ENCODE data around the gene SLC29A4.
"Not testable (repeated sequence)": the region's sequence is repeated elsewhere in the genome, so short reads cannot be mapped to it uniquely, and the experiment has no call there.

The SLC29A4 gene

GRCh38 chr7:5282543-5283316, at the start of gene SLC29A4:
TSS of gene SLC29A4 (plus strand) at chr7:5282943. CDS start at chr7:5287817, 4,874 bp downstream.
- DNase-seq (ENCODE audit: low read depth in 2 of 2) = no peak

DNA sequence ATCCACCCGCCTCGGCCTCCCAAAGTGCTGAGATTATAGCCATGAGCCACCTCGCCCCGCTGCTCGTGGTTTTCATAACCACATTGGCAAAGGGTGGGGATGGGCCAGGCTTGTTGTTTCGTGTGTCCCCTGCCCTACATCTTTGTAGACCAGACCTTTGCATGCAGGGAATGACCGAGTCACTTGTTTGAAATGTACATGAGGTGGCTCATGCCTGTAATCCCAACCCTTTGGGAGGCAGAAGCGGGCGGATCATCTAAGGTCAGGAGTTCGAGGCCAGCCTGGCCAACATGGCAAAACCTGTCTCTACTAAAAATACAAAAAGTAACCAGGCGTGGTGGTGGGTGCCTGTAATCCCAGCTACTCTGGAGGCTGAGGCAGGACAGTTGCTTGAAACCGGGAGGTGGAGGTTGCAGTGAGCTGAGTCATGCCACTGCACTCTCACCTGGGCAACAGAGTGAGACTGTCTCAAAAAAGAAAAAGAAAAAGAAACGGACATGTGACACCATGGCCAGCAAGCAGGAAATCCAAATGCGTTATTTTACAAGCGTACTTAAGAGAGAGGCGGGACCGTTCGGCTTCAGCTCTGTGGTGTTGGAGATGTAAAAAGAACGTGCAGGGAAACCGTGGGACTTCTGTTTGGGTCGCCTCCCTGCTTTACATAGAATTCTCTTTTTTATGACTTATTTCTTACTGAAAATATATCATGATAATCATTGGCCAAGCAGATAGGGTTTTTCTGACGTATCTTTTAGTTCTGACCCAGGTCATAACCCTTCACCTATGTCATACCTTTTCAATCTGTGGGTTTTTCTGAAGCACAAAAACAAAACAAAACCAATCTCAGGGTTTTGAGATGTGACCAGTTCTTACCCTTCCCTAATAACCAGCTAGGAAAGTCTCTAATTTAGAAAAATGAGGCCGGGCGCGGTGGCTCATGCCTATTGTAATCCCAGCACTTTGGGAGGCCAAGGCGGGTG, 47.6 kb upstream of the SLC29A4 start:
- no peak for DNase-seq (ENCODE audit: low read depth in 2 of 2)

- no peak for DNase-seq (ENCODE audit: low read depth in 2 of 2)
Observed at GRCh38 chr7:5237286-5237685, 45.5 kb upstream of the SLC29A4 start.

- no peak for DNase-seq (ENCODE audit: low read depth in 2 of 2)
Observed at GRCh38 chr7:5238500-5238899, 44.2 kb upstream of the SLC29A4 start.

DNA sequence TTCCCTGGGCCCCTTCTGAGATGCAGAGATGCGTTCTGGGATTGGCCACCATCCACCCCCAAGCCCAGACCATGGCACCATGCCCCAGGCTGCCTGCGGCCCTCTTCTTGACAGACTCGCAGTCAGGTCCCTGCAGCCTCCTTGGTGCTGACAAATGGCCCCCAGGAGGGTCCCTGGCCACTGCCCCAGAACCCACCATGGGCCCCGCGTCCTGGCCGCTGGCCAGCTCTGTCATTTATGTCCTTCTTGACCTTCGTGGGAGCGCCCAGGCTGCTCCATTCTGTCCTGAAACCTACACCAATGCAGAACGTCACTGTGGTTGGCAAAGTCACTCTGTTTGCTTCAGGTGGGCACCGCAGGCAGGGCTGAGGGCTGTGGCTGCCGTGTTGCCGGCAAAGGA, 39.5 kb upstream of the SLC29A4 start:
- no peak for DNase-seq (ENCODE audit: low read depth in 2 of 2)

DNA sequence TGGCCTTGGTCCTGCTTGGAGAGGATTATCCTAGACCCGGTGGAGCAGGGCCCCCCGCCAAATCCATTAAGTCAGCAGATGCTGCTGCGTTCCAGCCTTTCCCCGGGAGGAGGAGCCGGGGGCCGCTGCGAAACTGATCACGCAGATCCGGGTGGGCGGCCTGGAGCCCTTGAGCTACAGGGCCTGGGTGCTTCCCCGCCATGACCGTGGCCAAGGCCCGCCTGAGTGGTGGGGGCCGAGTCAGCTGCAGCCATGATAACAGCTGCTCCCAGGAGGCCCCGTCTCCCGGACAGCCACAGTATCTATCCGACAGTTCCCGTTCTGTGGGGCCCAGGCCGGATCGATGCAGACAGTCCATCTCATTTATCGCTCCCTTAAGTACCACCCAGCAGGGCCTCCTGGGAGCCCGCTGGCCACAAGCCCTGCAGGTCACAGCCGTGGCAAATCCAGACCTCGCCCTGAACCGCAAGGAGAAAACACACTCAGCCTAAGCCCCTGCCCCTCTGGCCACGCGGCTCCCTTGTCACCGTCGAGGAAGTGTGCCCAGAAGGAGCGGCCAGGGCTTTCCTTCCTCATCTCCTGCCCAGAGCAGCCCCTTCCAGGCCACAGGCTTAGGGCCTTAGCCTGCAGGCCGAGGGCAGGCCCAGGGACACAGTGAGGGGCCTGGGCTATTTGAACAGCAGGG, 34.4 kb upstream of the SLC29A4 start:
- DNase-seq (ENCODE audit: low read depth in 2 of 2) = peak; percentile 15

- DNase-seq (ENCODE audit: low read depth in 2 of 2) = not testable (repeated sequence)
Observed at GRCh38 chr7:5250787-5251186, 32.0 kb upstream of the SLC29A4 start.

DNA sequence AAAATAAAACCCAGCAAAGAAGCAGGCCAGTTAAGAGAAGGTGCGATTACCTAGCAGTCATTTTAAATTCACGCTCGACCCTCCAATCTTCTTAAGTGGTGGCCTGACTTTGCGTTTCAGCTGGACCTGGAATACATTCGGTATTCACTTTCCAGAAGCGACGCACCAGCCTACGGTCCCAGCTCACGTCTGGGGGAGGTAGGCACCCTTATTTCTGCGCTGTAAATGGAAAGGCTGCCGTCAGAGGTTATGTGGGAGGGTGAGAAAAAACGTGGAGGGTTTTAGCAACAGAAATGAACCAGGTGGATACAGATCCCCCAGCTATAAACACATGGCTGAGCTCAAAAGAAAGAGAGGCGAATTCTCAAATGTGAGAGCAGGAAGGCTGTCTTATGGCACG, 29.2 kb upstream of the SLC29A4 start:
- not testable (repeated sequence) for DNase-seq (ENCODE audit: low read depth in 2 of 2)

GRCh38 chr7:5254371-5254770, 28.4 kb upstream of the SLC29A4 start:
- not testable (repeated sequence) for DNase-seq (ENCODE audit: low read depth in 2 of 2)

DNA sequence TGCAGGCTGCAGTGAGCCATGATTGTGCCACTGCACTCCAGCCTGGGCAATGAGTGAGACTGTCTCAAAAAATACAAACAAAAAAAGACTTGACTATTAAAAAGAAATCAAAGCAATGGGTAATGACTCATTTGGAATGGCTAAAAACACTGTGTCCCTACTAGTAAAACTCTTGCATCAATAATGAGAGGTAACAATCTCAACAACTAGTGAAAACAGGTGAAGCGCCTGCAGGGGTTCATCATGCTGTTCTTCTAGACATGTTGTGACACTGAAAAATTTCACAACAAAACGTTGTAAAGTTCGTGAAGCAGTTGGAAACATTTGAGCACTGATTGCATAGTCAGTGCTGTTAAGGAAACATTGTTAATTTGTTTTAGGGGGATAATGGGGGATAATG, 26.9 kb upstream of the SLC29A4 start:
- no peak for DNase-seq (ENCODE audit: low read depth in 2 of 2)

- not testable (repeated sequence) for DNase-seq (ENCODE audit: low read depth in 2 of 2)
Observed at GRCh38 chr7:5260530-5261068, 22.1 kb upstream of the SLC29A4 start.

DNA sequence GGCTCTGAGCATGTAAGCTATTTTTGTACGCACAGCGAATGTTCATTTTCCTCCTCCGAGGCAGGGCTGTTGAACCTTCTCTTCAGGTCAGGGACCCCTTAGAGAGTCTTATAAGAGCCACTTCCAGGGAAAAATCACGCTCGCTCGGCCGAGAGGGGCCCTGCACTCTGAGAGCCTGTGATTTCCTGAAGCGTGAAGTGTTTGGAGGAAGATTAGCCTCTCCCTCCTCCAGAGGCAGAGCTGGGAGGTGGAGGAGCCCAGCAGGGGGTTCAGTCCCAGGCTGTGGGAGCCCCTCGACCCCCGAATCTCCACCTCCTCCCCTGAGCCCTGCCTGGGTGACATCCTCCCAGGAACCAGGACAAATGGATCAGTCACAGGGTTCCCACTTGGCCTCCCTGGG, 19.7 kb upstream of the SLC29A4 start:
- DNase-seq (ENCODE audit: low read depth in 2 of 2) = not testable (repeated sequence)

- DNase-seq (ENCODE audit: low read depth in 2 of 2) = no peak
Observed at GRCh38 chr7:5265320-5266190, 17.2 kb upstream of the SLC29A4 start.

GRCh38 chr7:5266191-5267028, 16.3 kb upstream of the SLC29A4 start:
- no peak for DNase-seq (ENCODE audit: low read depth in 2 of 2)

DNA sequence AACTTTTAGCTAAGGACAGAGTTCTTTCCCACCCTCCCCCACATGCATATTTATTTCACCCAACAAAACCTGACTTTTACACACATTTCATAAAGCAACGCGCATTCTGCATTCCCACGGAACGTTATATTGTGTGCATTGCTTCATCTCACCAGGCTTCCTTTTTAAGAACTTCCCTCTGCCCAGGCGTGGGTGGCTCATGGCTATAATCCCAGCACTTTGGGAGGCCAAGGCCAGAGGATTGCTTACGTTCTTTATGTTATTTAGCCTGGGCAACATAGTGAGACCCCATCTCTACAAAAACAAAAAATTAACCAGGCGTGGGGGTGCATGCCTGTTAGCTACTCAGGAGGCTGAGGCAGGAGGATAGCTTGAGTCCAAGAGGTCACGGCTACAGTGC, 14.9 kb upstream of the SLC29A4 start:
- not testable (repeated sequence) for DNase-seq (ENCODE audit: low read depth in 2 of 2)

DNA sequence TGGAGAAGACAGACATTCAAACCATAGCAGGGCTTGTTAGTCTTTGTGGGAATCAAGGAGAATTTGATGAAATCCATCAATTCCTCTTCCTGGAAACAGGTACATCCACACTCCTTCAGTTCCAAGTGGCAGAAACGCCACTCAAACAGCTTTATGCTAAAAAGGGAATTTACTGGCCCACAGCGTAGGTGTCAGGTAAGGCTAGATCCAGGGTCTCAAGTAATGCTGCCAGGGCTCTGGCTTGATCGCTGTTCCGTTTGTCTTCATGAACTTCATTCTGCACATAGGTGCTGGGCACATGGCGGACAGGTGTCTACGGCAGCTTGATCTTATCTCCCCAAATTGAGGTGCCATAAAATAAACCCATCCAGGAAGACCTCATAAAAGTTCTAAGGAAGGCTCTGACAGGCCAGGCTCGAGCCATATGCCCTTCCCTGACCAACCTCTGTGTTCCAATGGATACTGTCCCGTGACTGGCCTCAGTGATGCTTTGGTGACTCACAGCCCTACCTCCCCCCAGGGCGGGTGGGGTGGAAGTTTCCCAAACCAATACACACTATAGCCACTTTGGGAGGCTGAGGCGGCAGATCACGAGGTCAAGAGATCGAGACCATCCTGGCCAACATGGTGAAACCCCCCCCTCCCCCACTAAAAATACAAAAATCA, 12.6 kb upstream of the SLC29A4 start:
- not testable (repeated sequence) for DNase-seq (ENCODE audit: low read depth in 2 of 2)

- DNase-seq (ENCODE audit: low read depth in 2 of 2) = no peak
Observed at GRCh38 chr7:5270788-5271187, 12.0 kb upstream of the SLC29A4 start.

DNA sequence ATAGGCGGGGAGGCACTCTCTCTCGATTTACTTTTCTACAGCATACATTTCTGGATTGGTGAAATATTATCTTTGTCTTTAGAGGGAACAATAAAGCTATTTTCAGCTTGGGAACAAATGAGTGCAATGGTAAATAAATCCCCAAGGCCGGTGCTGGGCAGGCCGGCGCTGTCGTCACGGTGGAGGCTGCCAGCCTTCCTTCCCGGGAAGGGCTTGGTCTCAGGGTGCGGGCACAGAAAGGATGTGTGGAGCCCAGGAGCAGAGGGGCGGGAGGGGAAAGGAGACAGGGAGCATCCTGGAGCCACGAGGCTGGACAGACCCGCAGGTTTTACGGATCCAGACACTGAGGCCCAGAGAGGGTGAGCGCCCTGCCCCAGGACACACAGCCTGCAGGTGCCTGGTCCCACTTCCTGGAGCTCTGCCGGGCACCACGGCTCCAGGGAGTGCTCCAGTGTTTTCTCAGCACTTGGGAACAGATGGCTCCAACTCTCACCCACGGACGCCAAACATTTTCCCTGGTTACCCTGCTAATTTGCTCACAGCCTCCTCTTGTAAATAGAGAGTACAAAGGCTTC, 8.8 kb upstream of the SLC29A4 start:
- DNase-seq (ENCODE audit: low read depth in 2 of 2) = not testable (repeated sequence)

DNA sequence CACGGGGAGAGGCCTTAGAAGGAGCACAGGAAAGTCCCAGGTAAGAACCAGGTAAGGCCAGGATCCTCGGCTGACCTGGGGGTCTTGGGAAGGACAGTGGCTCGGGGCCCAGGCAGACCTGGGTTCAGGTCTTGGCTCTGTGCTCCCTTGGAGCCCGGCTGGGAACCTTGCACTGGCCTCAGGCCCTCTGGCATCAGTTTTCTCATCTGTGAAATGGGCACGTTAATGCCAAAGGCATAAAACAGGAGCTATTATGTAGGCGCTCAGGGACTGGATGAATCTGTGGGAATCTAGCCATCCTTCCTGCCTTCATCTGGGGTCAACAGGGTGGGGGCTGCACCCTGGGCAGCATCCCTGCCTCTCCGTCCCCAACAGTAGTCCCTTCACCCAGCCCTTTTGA, 8.3 kb upstream of the SLC29A4 start:
- DNase-seq (ENCODE audit: low read depth in 2 of 2) = no peak

Measured in fibroblast of skin of left quadriceps (primary cell).